ENCODE measurements around the gene KRTAP9-9.
"Not testable (repeated sequence)": the region's sequence is repeated elsewhere in the genome, so short reads cannot be mapped to it uniquely, and the experiment has no call there.

The KRTAP9-9 gene

GRCh38 chr17:41267711-41268110 lies 12.5 kb downstream of the KRTAP9-9 start:
- no peak for DNase-seq

GRCh38 chr17:41271323-41271722 lies 16.1 kb downstream of the KRTAP9-9 start:
- DNase-seq = not testable (repeated sequence)

GRCh38 chr17:41271858-41272257 lies 16.7 kb downstream of the KRTAP9-9 start:
- DNase-seq = no peak

GRCh38 chr17:41275648-41276190 lies 20.5 kb downstream of the KRTAP9-9 start, which contains the start of gene KRTAP9-7:
Gene KRTAP9-7 (plus strand): TSS chr17:41275698. CDS start chr17:41275698, 0 bp downstream.
- DNase-seq = not testable (repeated sequence)

GRCh38 chr17:41278176-41278955 lies 23.2 kb downstream of the KRTAP9-9 start:
- no peak for DNase-seq

GRCh38 chr17:41284043-41284442 lies 28.9 kb downstream of the KRTAP9-9 start:
- DNase-seq = no peak

- no peak for DNase-seq
Measured at GRCh38 chr17:41284546-41284945, 29.4 kb downstream of the KRTAP9-9 start.

GRCh38 chr17:41287050-41287449 lies 31.9 kb downstream of the KRTAP9-9 start:
- DNase-seq = no peak

GRCh38 chr17:41294016-41294415 lies 38.8 kb downstream of the KRTAP9-9 start:
- DNase-seq = no peak

GRCh38 chr17:41296846-41297245 lies 41.7 kb downstream of the KRTAP9-9 start:
- no peak for DNase-seq

- no peak for DNase-seq
Measured at GRCh38 chr17:41298458-41299135, 43.4 kb downstream of the KRTAP9-9 start.

GRCh38 chr17:41301204-41301790 lies 46.1 kb downstream of the KRTAP9-9 start:
- DNase-seq = no peak

GRCh38 chr17:41301916-41302901 lies 47.0 kb downstream of the KRTAP9-9 start, which contains the start of gene KRTAP29-1:
Gene KRTAP29-1 (minus strand): TSS chr17:41302851. CDS start chr17:41302851, 0 bp downstream.
- no peak for DNase-seq

GRCh38 chr17:41302981-41303380 lies 47.8 kb downstream of the KRTAP9-9 start:
- DNase-seq = no peak

GRCh38 chr17:41304091-41304490 lies 48.9 kb downstream of the KRTAP9-9 start:
- no peak for DNase-seq
